Left cardiac atrium (tissue), 4 donors: Measurements from ENCODE around the gene TLN1. TPM values are rescaled to one million over a fixed set of nuclear protein-coding genes. Genes with fewer than 3 reads are reported as not detected.
A peak's percentile ranks its signal among the peaks of the same experiment; 100 is the strongest.

ENCODE experiments used
- ATAC-seq, 2 donors: fragments of 200-7000 bp; cut with Tn5 transposase; one replicate each; pipeline ENCODE4 v1.9.1; 2020; ENCODE audit warnings: mild to moderate bottlenecking in 2 of 2, moderate library complexity in 2 of 2
- DNase-seq: peaks from one replicate; pipeline ENCODE4 v3.0.0-alpha.2; 2020
- intact Hi-C, 2 donors: fragments of 100-400 bp; cut with DNase I; formaldehyde crosslinking; loops; one replicate each; pipeline versions ENCODE4 v1.14.1 to v1.15.1; 2022 to 2023
- microRNA-seq, 2 donors: library from miRNA; unstranded; fragments of <30 nt; microRNA quantifications; one replicate each; pipeline ENCODE4 v1.2.0, GENCODE V29; 2020
- total RNA-seq, 2 donors: library from RNA; stranded (reverse); fragmentation: NEBNext Ultra II Directional; extraction: Animal tissue kit (Norgen Biotek cat#: 25700); gene quantifications; one replicate each; pipeline ENCODE4 v1.2.1, GENCODE V29; 2021
- donor health status: DM: no; HTN: yes; CAD: no.
- donor health status: DM: no; HTN: yes; CAD: no; lungs with severe emphysema.
- donor health status: DM: yes; HTN: yes; CAD: no.
- donor health status: Dilated cardiomyopathy.

TLN1 gene
- total RNA-seq, 2 donors from 2014 or later = 301 to 324 TPM

DNA sequence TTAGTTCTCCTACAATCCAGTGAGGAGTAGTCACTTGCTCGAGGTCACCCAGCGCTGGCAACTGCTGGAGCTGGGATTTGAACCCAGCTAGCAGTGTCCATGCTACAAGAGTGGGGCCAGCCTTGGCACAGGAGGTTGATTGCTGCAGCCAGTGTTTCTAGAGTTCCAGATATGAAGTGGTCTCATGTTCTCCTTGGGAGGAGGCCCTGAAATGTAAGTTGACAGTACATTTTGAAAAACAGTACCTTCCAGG lies 73.1 kb downstream of the TLN1 start:
- intact Hi-C loops = no loop called here
- ATAC-seq (peak in 1 of 2 donors; percentile 7), DNase-seq (peak; percentile 60)

DNA sequence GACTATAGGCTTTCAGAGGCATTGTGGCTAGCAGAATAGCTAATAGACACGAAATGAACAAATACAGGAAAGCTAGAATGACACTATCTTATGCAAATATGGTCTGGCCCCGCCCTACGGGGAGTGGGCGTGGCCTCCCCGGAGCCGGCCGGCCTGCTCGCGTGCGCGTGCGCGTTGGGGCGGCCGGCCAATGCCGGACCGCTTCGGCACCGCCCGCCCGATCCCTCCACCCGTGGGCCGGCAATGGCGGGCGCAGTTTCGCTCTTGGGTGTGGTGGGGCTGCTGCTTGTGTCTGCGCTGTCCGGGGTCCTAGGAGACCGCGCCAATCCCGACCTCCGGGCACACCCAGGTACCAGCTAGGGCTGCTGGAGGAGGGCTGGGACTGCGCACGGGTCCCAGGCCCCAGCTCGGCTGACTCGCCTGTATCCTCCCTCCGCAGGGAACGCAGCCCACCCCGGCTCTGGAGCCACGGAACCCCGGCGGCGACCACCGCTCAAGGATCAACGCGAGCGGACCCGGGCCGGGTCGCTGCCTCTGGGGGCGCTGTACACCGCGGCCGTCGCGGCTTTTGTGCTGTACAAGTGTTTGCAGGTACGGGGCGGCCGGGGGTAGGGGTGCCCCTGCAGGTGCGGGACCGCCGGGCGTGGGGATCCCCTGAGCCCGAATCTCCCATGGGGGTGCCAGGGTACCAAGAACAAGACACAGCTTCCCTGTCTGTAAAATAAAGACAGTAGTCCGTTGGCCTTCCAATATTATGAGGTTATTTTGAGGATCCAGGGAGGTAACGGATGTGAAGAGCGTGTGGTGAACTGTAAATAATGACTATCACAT lies 73.6 kb downstream of the TLN1 start, which contains the start of gene CCDC107:
CCDC107 (plus strand) TSS at position 156 of the 831 bp plus-strand sequence; CDS start at position 244, 88 bp downstream.
- DNase-seq = peak; percentile 90
- peak; percentile 82 to 83 for ATAC-seq
- intact Hi-C loops = no loop called here

DNA sequence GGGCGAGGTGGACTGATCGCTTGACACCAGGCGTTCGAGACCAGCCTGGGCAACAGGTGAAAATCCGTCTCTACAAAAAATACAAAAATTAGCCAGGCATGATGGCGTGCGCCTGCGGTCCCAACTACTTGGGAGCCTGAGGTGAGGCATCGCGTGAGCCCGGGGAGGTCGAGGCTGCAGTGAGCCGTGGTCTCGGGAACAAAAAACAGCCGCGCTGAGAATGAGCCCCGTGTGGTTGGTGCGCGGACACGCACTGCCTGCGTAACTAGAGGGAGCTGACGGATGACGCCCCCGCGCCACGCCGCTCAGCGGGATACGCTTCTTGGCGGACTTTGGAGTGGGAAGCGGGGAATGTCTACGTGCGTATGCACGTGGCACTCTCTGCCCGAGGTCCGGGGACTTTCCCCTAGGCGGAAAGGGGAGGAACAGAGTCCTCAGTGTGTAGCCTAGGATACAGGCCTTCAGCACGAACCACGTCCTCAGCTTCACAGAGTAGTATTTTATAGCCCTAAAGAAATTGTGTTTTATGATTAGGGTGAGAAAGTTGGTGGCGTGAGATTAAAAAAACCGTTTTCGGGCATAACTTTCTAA lies 74.4 kb downstream of the TLN1 start, which contains the start of gene RMRP:
RMRP (minus strand) TSS at position 474 of the 591 bp plus-strand sequence.
- ATAC-seq (peak; percentile 95 to 97), DNase-seq (peak; percentile 99)
- intact Hi-C loops = no loop called here

DNA sequence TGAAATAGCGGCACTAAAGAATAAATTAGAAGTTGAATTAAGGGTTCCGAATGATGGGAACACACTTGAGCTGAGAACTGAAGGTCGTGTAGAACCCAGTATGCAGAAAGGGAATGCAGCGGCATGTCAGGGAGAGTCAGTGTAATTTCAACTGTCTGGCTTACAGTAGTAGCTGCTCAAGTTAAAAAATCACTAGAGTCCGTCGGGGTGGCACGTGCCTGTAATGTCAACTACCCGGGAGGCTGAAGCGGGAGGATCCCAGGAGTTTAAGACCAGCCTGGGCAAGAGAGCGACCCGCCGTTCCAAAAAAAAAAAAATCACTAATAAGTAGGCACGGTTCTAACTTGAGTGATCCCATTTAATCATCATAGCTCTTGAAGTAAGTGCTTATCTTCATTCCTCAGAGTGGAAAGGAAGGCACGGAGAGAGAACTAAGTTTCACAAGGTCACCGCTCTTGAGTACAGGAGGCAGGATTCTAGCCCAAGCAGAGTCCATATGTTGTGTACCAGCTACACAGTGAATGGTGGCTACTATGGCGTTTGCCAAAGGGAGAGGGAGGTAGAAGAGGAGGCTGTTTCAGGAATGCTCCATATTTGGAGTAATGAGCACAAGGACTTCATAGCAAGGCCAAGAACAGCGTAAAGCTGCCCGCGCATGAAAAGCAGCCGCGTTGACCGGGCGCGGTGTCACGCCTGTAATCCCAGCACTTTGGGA lies 75.0 kb downstream of the TLN1 start:
- DNase-seq (no peak), ATAC-seq (peak; percentile 7 to 17)
- intact Hi-C loops = no loop called here

DNA sequence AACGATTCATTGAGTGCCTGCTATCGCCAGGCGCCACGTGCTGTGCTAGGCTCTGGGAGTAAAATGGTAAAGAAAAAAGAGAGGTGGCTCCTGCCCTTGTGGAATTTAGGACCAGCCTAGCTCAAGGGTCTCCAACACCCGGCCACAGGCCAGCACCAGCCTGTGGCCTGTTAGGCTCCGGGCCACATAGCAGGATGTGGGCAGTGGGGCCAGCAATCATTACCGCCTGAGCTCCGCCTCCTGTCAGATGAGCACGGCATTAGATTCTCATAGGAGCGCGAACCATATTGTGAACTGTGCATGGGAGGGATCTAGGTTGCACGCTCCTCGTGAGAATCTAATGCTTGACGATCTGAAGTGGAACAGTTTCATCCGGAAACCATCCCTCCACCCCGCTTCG lies 75.6 kb downstream of the TLN1 start:
- intact Hi-C loops = no loop called here
- ATAC-seq = no peak
- no peak for DNase-seq

DNA sequence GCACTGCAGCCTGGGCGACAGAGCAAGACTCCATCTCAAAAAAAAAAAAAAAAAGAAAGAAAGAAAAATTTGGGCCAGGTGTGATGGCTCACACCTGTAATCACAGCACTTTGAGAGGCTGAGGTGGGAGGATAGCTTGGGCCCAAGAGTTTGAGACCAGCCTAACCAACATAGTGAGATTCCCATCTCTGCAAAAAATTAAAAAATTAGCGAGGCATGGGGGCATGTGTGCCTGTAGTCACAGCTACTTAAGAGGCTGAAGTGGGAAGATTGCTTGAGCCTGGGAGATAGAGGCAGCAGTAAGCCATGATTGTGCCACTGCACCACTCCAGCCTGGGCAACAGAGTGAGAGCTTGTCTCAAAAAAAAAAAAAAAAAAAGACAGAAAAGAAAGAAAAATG lies 78.4 kb downstream of the TLN1 start:
- ATAC-seq (no peak), DNase-seq (no peak)
- intact Hi-C loops = no loop called here

DNA sequence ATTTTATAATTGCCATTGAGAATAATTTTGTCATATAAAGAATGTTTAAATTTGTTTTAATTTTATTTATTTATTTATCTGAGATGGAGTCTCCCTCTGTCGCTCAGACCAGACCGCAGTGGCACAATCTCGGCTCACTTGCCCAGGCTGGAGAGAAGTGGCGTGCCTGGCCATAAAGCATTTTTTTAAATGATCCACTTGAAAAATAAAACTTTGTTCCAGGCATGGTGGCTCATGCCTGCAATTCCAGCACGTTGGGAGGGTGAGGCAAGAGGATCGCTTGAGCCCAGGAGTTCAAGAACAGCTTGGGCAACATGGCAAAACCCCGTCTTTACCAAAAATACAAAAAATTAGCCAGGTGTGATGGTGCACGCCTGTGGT lies 79.2 kb downstream of the TLN1 start:
- DNase-seq = no peak
- ATAC-seq = no peak
- intact Hi-C loops = no loop called here

DNA sequence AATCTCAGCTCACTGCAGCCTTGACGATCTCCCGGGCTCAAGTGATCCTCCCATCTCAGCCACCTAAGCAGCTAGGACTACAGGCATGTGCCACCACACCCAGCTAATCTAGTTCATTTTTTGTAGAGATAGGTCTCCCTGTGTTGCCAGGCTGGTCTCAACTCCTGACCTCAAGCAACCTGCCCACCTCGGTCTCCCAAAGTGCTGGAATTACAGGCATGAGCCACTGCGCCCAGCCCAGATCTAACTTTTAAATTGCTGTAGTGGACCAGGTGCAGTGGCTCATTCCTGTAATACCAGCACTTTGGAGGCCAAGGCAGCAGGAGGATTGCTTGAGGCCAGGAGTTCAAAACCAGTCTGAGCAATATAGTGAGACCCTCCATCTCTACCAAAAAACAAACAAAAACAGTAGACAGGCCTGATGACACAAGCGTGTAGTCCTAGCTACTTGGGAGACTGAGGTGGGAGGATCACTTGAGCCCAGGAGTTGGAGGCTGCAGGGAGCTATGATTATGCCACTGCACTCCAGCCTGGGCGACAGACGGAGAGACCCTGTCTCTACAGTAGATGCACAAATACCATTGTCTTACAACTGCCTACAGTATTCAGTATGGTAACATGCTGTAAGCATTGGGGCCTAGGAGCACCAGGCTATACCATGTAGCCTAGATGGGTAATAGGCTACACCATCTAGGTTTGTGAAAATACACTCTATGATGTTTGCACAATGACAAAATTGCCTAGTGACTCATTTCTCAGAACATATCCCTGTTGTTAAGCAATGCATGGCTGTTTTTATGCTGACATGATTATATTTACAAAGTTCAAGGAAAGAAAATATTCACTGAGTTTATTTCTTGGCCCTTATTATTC lies 79.8 kb downstream of the TLN1 start:
- ATAC-seq (no peak), DNase-seq (no peak)
- intact Hi-C loops = no loop called here

DNA sequence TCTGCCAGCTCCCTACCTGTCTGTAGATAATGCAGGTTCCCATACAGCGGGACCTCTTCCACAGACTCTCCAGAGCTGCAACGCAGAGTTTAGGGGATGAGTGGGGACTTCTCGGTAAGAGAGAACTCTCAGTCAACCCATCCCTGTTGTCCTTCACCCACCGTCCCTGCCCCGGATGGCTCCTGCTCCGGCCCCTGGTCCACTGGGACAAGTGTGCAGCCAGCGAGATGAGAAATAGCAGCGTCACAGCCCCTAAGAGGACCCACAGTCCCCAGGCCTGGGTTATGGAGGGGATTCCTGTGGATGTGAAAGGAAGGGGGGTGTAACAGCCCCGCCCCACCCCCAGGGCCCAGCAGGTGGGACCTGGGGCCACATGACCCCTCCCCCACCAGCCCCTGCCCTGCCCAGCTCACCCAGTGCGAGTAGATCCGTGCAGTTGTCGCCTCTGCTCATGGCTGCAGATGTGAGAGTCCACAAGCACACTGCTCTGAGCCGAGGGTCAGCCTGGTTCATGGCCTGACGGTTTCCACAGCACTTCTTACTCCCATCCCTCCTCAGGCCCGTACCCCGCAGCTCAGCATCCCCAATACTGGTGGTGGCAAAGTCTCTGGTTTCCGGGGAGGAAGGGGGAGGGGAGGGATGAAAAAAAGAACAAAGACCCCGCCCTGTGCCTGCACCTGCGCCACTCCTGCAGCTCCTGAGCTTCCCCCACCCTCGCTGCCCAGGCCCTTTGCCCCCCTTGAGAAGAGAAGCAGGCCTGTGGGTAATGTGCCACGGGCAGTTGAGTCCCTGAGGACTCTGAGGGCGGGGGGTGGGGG lies 81.4 kb downstream of the TLN1 start, which contains the start of gene SIT1:
SIT1 (minus strand) TSS at position 591 of the 818 bp plus-strand sequence; CDS start at position 513, 78 bp downstream.
- DNase-seq = no peak
- intact Hi-C loops = no loop called here
- no peak for ATAC-seq

DNA sequence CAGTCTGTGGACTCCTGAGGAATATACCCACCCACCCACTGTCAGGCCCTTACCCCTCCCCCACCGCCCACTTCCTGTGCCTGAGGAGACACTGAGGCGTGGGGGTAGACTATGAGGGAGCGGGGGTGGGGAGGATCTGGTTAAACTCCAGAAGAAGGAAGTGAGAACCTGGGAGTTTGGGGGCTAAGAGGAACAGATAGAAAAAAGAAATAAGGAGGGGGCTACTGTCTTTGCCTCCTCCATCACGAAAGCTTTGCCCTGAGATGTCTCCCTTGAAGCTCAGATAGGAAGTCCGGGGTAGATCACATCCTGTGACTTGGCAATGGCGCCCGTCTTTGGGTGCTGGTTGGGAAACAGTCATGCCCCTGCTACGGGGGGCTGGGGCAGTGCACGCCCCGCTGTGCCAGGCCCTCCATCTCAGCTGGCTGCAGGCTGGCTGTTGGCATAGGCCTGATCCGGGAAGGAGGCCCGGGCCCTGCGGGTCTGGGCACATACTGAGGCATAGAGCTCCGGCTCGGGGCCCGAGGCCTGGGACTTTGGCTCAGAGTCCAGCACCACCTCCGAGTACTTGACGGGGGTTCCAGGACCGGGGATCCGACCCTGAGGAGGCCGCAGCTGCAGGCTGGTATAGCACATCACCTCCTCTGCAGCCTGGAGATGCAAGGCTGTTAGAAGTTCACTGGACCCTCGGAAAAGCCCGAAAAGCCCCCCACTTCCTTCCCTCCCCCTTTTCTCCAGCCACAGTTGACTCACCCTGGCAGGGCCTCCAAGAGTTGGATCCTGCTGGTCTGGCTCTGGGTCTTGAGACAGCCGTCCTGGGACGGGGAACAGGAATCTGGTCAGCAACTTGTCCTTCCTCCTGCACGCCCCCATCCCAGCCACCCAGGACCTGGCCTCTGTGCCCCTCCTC lies 82.3 kb downstream of the TLN1 start:
- intact Hi-C loops = loop anchor here in 1 of 2 donors (5.0 kb wide), 1 partner anchor 233 kb away; no protein-coding TSS in a partner anchor
- DNase-seq (peak; percentile 69), ATAC-seq (peak; percentile 3)

Small RNA genes lying within 50 kb of the gene (microRNA-seq; reads per million reads assigned to microRNA genes)
- gene MIR6852 = 0 to 0.27 reads per million in 2 donors
- gene MIR6853 = 0 to 0.60 reads per million in 2 donors

Other genes with a start within 250 kb of the TLN1 start
- gene RUSC2, start 242.1 kb downstream of the TLN1 start, total RNA-seq = 10 to 100 TPM; 32.2 to 43.0 TPM
- 10 to 100 TPM; 30.7 to 31.9 TPM for gene TESK1, start 126.9 kb downstream of the TLN1 start, total RNA-seq
- 1 to 10 TPM in 1 of 2 donors, under 1 TPM in 1; 0.97 to 1.6 TPM for gene CD72, start 113.8 kb downstream of the TLN1 start, total RNA-seq
- 1 to 10 TPM in 1 of 2 donors, under 1 TPM in 1; 0.86 to 1.6 TPM for gene SIT1, start 81.3 kb downstream of the TLN1 start, total RNA-seq
- over 10,000 TPM; 14,118 to 22,490 TPM for gene RMRP, start 74.2 kb downstream of the TLN1 start, total RNA-seq
- 10 to 100 TPM; 52.3 to 70.9 TPM for gene CCDC107, start 73.9 kb downstream of the TLN1 start, total RNA-seq
- under 1 TPM; 0.18 to 0.84 TPM for gene ARHGEF39, start 67.0 kb downstream of the TLN1 start, total RNA-seq
- 1 to 10 TPM; 1.6 to 2.8 TPM for gene CA9, start 58.3 kb downstream of the TLN1 start, total RNA-seq
- gene TPM2, start 42.3 kb downstream of the TLN1 start, total RNA-seq = 100 to 1,000 TPM; 523 to 604 TPM
- 10 to 100 TPM; 24.6 to 36.2 TPM for gene CREB3, start 471 bp upstream of the TLN1 start, total RNA-seq
- gene GBA2, start 17.0 kb upstream of the TLN1 start, total RNA-seq = 10 to 100 TPM; 92.5 to 97.7 TPM
- 10 to 100 TPM; 23.6 to 34.6 TPM for gene RGP1, start 17.1 kb upstream of the TLN1 start, total RNA-seq
- not detected for gene MSMP, start 22.1 kb upstream of the TLN1 start, total RNA-seq
- 10 to 100 TPM; 21.1 to 24.3 TPM for gene NPR2, start 59.4 kb upstream of the TLN1 start, total RNA-seq
- 1 to 10 TPM; 1.3 to 1.9 TPM for gene SPAG8, start 80.1 kb upstream of the TLN1 start, total RNA-seq
- 10 to 100 TPM; 53.4 to 54.3 TPM for gene HINT2, start 82.8 kb upstream of the TLN1 start, total RNA-seq
- not detected for gene FAM221B, start 96.5 kb upstream of the TLN1 start, total RNA-seq
- gene TMEM8B, start 97.0 kb upstream of the TLN1 start, total RNA-seq = 10 to 100 TPM; 14.7 to 15.6 TPM
- gene OR13J1, start 138.2 kb upstream of the TLN1 start, total RNA-seq = not detected
- 1 to 10 TPM; 4.6 to 9.3 TPM for gene HRCT1, start 174.0 kb upstream of the TLN1 start, total RNA-seq
- 10 to 100 TPM in 1 of 2 donors, 1 to 10 TPM in 1; 7.6 to 13.1 TPM for gene SPAAR, start 177.3 kb upstream of the TLN1 start, total RNA-seq
- gene OR2S2, start 226.0 kb upstream of the TLN1 start, total RNA-seq = not detected